Panc1 (cell line): ENCODE data around the gene SPTBN1.

ENCODE experiments used
- POLR2AphosphoS5 ChIP-seq: IDR thresholded peaks from 2 replicates; pipeline ENCODE4 v1.6.1; 2012; ENCODE audit warnings: mild to moderate bottlenecking, low read depth, low read length, moderate library complexity
- TF ChIP-seq, protein P1 (sequence below): fragments of 450-650 bp; IDR thresholded peaks from 2 replicates; pipeline ENCODE4 v1.5.1; 2017; ENCODE audit warnings: mild to moderate bottlenecking

DNA sequence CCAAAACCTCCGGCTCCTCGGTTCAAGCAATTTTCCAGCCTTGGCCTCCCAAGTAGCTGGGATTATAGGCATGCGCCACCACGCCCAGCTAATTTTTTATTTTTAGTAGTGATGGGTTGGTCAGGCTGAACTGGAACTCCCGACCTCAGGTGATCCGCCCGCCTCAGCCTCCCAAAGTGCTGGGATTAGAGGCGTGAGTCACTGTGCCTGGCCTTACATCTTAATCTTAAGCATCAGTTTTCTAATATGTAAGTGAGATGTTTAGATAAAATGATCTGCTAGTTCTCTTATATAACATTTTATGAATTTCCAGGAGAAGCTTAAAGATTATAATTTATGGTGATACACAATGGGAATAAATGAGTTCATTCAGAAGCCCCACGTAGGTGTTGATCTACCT is 69.2 kb downstream of the SPTBN1 start:
- TF ChIP-seq, protein P1, sequence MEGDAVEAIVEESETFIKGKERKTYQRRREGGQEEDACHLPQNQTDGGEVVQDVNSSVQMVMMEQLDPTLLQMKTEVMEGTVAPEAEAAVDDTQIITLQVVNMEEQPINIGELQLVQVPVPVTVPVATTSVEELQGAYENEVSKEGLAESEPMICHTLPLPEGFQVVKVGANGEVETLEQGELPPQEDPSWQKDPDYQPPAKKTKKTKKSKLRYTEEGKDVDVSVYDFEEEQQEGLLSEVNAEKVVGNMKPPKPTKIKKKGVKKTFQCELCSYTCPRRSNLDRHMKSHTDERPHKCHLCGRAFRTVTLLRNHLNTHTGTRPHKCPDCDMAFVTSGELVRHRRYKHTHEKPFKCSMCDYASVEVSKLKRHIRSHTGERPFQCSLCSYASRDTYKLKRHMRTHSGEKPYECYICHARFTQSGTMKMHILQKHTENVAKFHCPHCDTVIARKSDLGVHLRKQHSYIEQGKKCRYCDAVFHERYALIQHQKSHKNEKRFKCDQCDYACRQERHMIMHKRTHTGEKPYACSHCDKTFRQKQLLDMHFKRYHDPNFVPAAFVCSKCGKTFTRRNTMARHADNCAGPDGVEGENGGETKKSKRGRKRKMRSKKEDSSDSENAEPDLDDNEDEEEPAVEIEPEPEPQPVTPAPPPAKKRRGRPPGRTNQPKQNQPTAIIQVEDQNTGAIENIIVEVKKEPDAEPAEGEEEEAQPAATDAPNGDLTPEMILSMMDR = no peak
- TF ChIP-seq POLR2AphosphoS5 = no peak
